Stimulated activated CD4-positive, alpha-beta T cell treated with anti-CD3 and anti-CD28 coated beads, Interleukin-15, amount 100 ng/mL, for 1 hour (primary cell): ENCODE data around the gene ELOVL5.

ENCODE experiments used
- DNase-seq, 2 donors: peaks; one replicate each; pipeline ENCODE4 v3.0.0-alpha.2; 2020; ENCODE audit warnings: low read depth in 1 of 2, low spot score in 1 of 2

ELOVL5 gene

DNA sequence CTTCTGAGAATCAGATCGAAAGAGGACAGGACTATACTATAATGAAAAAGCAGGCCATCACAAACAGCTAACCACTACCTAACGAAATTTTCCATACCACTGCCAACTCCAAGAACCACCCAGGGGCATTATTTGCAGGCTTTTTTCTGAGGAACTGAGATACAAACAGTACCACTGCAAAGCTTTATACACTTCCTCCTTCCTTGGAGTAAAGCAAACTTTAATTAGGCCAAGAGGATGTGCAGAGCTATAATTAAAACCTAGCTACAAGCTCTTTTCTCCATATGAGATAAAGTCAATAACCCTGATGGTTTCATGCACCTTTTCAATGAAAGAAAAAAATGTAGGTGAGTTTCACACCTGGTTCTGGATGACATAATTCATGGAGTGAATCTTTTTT is 68.5 kb downstream of the ELOVL5 start:
- no peak for DNase-seq

DNA sequence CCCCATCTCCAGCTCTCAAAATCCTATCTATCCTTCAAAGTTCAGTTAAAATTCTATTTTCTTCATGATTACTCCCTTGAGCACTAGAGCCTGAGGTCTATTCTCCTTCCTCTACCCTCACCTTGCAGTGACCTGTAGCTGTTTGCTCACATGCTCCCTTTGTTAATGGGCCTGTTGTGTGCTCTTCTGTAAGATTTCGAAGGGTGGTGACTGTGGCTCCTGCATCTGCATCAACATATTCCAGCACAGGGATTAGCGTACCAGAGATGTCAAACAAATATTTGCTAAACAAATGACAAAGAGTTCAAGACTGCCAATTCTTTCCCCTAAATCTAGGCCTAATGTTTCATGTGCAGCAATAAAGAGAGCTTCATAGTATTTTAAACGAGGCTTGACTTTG is 69.5 kb downstream of the ELOVL5 start:
- no peak for DNase-seq

DNA sequence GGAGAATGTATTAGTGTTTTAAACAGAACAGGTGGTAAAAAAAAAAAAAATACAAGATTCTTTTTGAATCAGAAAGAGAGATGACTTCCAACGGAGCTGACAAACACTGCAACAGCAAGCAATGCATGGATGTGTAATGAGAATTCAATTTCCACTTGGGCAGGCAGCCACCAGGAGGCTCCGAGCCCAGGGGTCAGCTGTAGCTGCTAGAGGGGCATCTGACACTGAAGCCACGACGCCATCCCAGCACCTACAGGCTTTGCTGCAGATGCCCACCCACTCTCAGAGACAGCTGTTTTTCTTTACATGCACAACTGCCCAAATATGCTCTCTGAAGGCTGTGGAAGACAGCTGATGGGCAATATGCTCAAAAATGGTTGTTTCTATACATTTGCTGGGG is 75.4 kb downstream of the ELOVL5 start:
- DNase-seq, result no peak

DNA sequence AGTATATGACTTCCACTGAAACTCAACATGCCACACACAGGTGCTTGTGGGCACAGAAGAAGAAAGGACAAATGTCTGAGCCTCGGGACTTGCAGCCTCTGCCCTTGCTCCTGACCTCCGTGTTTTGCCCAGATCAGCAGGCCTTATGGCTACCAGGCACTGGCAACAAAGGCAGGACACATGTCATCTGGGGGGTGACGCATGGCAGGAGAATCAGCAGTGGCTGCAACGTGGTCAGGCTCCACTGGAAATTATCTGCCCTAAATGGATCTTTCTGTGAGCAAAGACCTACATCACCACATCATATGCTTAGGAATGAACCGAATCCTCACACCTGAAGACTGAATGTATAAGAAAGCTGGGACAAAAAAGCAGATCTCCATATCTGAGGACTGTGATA is 78.9 kb downstream of the ELOVL5 start:
- DNase-seq, result no peak

DNA sequence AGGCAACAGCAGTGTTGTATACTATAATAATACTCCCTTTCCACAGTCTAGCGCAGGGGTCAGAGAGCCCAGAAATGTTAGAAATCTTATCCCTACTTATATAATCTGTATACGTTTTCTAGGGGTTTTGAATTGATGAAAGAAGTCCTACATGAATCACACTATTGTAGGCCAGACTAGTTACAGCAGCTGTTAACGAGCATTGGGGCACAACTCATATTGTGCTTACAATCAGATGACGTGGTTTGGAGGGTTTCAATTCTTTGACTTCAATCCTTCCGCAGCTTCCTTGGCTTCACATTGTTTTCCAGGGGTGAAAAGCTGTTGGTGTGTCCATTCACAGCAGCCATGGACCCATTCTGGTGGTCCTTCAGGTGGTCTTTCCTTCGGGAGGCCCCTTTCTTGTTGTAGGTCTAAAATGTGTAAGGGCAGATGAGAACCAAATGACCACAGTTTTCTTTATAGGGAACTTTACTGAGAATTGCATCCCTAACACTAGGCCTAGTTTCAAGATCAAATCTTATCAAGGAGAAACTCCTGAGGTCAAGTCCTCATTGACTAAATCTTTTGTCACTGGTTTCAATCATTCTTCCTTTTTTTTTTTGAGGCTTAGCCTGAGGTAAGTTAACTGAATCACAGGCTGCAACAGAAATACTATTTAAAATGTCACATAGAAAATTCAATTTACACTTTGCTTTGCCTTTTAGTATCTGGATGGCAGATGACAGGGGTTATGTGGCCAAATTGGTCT is 79.7 kb downstream of the ELOVL5 start:
- no peak for DNase-seq

DNA sequence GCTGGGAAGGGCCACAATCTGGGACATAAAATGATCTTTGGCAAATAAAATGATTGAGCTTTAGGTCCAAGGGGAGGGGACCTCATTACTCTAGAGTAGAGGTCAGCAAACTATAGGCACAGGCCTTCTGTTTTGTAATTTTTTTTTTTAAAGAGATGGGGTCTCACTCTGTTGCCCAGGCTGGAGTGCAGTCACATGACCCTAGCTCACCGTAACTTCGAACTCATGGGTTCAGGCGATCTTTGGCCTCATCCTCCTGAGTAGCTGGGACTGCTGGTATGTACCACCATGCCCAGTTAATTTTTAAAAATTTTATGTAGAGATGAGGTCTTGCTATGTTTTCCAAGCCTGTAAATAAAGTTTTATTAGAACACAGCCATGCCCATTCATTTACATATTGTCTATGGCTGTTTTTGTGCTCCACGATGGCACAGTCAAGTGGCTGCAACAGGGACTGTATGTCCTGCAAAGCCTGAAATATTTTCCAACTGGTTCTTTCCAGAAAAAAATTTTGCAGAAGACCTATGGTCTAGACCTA is 82.1 kb downstream of the ELOVL5 start:
- DNase-seq, result no peak

DNA sequence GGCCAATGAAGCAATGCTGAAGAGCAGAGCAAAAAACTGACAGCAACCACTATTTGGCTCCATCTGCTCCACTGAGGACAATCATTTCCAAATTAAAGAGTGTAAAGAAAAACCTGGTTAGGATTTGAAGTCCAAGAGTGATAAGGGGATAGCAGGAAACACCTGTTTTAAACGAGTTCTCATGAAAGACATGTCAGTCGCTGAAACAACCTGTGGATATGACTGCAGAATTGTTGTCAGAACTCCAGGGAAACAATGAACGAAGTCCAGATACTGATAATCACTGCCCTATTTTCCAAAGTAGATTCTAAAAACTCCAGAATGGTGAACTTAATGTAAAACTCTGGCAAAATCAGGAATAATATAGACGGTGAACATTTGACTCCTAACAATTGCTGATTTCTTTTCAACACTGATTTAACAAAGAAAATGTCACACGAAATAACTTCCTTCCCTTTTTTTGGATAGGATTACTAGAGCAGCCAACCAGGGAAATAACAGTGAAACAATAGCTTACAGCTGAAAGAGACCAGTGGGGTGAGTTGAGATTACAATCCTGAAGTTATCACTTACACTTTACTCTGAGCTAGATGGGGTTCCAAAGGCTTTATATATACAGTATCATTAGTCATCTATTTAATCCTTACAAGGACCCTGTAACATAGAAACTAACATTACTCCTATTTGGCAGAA is 83.7 kb downstream of the ELOVL5 start:
- no peak for DNase-seq

DNA sequence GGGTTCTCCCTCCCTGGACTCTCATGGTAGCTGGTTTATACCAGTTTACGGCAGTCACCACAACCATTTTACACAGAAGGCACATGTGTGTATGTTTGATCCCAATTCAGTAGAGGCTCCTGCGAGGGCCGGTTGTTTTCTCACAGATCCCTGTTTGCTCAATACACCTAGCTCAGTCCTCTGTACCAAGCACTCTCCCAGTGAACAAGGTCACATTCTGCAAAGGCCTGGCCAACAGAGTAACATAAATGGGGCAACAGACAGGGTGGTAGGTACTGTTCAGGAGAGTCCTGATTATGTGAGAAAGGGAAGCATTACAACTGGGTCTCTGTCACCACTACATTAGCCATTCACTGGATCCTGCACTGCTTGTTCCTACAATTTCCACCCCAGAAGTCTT is 84.4 kb downstream of the ELOVL5 start:
- no peak for DNase-seq

DNA sequence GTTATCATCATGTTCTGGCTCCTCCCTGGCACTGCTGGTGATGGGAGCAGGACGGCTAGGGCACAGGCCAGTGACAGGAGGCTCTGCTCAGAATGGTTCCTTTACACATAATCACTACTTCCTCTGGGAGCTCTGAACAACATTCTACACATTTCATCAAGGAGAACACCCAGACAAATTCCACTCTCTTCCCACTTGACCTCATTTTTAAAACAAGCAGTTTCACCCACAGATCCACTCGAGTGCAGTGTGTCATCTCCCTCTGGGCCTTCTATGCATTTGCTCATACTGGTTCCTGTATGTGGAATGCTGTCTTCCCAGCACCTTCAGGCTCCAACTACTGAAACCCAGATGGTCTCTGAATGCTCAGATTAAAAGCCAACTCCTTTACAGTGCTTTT is 84.8 kb downstream of the ELOVL5 start:
- DNase-seq, result no peak

DNA sequence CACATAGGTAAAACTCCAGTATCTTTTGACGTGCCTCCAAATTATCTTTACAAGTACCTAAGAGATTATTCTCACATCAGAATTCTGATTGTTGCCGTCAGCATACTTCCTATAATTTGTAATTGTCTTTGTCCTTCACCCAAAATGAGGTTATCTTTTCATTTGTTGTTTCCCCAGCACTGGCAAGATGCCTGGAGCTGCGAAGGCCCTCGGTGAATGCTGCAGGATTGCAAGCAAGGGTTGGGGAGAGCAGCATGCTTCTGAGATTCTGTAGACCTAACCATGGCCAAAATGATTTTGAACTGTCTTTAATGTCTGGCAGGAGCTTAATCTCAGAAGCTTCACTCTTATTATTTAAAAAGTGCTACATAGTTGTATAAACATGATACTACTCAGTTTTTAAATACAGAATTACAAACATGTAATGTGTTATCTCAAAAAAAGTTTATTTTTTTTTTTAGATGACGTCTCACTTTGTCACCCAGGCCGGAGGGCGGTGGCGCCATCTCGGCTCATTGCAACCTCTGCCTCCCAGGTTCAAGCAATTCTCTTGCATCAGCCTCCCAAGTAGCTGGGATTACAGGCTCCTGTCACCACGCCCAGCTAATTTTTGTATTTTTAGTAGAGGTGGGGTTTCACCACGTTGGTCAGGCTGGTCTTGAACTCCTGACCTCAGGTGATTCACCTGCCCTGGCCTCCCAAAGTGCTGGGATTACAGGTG is 88.7 kb downstream of the ELOVL5 start:
- DNase-seq, result no peak

DNA sequence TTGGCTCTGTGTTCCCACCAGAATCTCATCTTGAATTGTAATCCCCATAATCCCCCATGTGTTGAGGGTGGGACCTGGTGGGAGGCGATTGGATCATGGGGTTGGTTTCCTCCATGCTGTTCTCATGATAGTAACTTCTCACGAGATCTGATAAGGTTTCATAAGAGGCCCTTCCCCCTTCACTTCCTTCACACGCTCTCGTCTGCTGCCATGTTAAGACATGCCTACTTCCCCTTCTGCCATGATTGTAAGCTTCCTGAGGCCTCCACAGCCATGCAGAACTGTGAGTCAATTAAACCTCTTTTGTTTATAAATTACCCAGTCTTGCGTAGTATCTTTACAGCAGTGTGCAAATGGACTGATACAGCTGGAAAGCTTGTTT is 90.0 kb downstream of the ELOVL5 start:
- no peak for DNase-seq

DNA sequence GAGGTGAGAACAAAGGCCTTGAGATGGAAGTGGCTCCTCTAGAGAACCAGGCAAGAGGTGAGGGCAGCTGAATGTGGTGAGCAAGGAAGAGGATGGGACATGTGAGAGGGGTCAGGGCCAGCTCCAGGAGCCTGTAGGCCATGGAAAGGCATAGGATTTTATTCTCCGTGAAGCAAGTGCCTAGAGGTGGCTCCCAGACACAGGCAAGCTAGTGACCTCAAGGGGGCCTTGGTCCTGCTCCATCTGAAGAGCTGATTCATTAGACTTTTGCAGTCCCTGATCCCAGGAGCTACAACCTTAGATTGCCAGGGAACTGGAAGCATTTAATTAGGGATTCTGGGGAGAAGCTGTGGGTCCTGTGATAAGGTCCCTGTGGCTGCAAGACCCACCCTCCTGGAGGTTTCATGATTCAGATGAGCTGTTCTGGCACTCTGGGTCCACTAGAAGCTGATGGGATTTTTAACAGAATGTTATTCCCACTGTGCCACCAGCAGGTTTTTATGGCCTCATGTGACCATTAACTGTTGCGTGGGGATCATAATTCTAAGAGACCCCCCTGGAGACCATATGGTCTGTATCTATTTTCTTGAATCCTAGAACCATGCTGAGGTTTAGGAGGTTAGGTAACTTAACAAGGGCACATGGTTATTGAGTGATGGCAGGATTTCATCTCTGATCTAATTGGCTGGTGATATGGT is 90.5 kb downstream of the ELOVL5 start:
- no peak for DNase-seq

DNA sequence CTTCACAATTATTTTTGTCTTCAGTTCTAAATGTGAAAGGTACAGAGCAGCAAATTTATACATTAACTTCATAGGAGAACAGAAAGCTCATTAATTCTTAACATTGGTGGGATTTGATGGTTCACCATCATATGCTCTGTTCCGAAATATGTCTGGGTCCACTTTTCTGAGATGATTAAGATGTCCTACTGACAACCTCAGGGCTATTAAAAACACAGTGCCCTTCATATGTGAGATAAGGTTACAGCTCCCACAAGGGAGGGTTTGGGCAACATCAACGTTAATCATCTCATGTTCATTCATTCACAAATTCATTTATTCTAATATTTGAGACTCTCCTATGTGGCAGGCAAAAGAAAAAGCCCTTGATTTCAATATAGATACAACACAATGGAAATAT is 91.2 kb downstream of the ELOVL5 start:
- no peak for DNase-seq

DNA sequence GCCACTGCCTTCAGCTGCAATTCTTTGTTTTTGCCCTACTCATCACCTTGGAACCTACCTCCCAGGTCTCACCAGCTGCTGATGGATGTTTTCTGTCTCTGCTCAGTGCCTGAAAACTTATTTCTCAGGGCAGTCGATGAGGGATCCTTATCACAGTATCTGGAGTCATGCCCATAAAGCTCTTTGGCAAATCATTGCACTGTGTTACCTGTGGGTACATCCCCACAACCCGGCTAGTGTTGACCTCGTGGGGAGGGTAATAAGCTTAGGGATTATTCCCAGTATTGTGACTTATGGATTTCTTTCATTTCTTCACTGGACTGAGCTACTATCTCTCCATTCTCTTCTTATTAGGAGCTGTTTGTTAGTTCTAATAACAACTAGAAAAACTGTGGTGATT is 91.7 kb downstream of the ELOVL5 start:
- no peak for DNase-seq

DNA sequence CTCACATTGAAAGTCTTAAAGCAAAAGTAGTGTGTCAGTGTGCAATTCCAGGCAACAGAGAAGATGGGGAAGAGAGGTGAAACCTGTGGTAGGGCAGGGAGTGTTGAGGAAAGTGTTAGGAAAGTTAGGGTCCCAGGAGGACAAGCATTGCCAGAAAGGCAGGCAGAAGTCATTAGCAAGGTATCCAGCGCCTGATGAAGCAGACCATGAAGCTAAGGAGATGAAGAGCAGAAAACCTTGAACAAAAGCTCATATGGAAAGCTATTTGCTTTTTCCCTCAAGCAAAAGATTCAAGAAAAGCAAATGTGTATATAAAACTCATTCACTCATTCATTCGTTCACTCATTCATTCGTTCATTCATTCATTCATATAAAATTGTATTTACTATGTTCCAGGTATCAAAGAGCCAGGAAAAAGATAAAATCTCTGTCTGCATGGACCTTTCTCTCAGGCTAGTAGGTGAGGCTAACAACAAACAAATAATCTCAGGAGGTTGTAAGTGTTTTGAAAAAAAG is 96.5 kb downstream of the ELOVL5 start:
- no peak for DNase-seq

DNA sequence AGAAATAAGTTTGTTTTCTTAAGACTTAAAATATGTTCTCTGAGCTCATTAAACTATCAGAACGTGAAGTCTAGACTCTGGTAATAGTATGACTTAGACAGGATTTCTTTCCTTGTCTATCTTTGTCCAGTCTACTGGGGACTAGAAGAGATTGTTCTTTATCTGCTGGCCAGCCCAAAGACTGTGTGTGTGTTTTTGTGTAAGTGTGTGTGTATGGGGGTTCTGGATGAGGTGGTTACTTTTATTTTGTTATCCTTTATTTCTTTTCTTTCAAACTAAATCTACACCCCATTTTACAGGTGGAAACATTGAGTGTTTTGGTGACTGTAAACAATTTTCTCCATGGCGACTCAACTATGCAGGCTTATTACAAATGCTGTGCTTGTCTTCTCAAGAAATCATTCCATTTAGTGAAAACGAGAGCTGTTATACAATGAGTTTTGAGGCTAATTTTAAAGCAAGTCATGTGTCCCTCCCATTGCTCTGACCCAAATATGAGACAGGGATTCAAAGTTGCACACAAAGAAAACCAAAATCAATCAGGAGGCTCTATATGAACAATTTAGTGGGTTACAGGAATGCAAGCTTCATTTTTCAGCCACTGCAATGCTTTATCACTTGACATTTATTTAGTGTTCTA is 97.6 kb downstream of the ELOVL5 start:
- no peak for DNase-seq

DNA sequence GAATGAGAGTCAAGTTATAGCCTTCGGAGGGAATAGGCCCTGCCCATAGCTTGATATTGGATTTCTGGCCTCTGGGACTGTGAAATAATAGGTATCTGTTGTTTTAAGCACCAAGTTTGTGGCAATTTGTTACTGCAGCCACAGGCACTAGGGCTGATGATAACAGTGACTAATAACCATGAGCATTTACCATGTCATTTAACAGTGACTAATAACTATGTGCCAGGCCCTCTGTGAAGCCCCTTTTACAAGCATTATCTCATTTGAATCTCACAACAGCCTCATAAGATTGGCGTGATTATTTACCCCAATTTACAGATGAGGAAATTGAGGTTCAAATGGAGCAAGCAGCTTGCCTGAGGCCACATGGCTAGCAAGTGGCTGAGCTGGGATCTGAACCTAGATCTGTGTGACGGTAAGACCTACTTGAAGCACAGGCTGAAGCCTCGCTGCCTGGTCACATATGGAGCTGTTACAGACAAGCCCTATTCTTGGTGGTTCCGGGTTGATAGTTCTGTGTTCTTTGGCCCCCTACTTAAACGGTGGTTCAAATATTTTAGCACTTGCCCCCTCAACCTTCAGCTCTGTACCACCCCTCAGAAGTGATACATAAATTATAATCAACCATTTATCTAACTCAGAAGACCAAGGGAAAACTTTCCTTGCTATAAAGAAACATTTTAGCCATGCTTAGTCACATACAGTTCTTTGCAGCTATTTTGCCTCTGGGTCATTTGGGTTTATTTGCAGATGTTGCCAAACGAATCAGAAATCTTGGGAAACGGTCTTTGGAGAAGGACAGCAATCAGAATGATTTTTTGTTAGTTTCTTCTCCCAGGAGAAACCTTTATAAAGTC is 98.3 kb downstream of the ELOVL5 start:
- DNase-seq, result no peak

DNA sequence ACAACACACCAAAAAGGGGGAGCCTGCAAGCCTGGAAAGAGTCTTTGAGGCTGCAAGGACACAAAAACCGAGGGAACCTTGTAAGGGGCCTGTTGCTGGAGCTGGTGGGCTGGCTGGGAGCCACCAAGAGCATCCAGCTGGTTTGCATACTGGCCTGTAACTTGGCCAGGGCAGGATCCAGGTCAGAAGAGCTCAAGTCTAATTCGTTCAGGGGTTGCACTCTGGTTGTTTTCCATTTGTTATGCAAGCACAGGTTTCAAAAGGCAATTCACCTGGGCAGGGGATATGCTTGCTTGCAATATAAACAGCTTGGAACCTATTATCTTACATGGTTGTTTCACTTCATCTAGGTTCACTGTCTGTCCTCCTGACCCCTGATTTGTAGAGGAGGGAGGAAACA is 101.8 kb downstream of the ELOVL5 start:
- no peak for DNase-seq

DNA sequence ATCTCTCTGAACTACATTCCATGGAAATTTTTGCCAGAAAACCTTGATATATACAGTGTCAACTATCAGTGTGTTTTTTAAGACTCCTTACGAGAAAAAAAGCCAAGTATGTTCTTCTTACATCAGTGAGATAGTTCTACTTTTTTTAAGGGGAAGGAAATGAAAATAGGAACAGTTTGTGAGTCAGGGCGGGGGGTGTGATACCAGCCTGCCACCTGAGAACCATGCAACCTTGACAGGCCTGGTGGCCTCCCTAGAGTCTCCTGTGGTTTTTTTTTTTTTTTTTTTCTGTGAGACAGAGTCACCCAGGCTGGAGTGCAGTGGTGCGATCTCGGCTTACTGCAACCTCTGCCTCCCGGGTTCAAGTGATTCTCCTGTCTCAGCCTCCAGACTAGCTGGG is 103.8 kb downstream of the ELOVL5 start:
- DNase-seq, result no peak

DNA sequence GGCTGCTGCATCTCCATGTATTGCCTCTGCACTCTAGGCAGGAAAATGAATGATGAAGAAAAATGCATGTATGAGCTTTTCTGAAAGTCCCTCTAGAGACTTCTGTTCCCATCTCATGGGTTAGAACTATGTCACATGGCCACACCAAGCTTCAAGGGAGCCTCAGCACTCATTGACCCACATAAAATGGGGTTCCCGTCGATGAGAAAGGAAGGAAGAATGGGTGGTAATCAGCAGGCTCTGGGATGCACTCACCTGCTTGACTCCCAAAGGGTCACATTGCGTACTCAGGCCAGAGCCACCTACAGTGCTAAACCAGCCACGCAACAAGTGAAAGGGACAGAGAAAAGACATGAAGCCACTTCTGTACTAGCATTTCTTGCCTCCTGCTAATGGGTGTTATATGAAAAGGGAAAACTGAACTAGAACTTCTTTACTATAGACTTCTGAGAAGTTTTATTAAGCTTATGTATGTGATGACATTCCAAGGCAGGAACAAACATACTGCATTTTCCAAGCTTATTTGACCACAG is 104.3 kb downstream of the ELOVL5 start:
- no peak for DNase-seq
